ENCODE measurements around the gene RSAD2. TPM values are rescaled to one million over a fixed set of nuclear protein-coding genes. Genes with fewer than 3 reads are reported as not detected.

RSAD2 gene
- total and polyA plus RNA-seq, 7 donors, result 0.95 to 3.1 (median 2.3) TPM

DNA sequence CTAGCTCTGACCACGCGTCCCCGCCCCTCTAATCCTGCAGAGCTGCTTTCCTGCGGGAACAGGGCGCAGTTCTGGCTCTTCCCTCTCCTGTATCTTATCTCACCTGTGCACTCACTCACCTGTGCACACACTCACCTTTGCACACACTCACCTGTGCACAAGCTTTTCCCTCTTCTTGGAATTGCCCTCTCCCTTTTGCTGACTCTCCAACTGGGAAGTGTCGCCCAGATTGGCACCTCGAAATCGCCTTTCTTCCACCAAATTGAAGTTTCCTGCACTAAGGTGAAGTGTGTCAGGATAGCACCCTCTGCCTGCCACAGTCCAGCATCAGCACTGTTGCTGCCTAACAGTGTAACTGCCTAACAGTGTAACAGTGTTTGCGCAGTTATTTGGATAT, 11.3 kb upstream of the RSAD2 start:
- peak; percentile 34 for TF ChIP-seq CTCF (IDR thresholded peaks at IDR 0.05)
- intact Hi-C loops (cut with DNase I), result no loop called here

GRCh38 chr2:6866982-6867381, 10.6 kb upstream of the RSAD2 start:
- DNase-seq (no peak), ATAC-seq (no peak)
- H3K4me1 ChIP-seq, result peaks cover 8% of the 10 kb centered on the region
- no peaks in the 10 kb centered on the region for H3K9me3 ChIP-seq
- H3K27ac ChIP-seq, result no peak overlapping the region
- no peaks in the 10 kb centered on the region for H3K27me3 ChIP-seq (ENCODE audit: insufficient read depth in 3 of 3, low read length in 2 of 3)
- H3K4me3 ChIP-seq, result no peak overlapping the region
- WGBS, 3 donors, result 82 to 88% (median 83%) methylated on average over 7 of the region's 7 CpGs
- no peak for TF ChIP-seq CTCF (IDR thresholded peaks at IDR 0.05)
- H3K36me3 ChIP-seq (ENCODE audit: insufficient read depth in 1 of 2, low read depth in 1 of 2), result no peaks in the 10 kb centered on the region
- intact Hi-C loops (cut with DNase I), result no loop called here

More for the DNA sequence above, 11.3 kb upstream of the RSAD2 start:
- peak in 2 of 4 donors; percentile 44 to 46 for ATAC-seq
- Histone ChIP-seq H3K36me3 (ENCODE audit: insufficient read depth in 1 of 2, low read depth in 1 of 2) (no peaks in the 10 kb centered on the region), H3K4me1 (peaks cover 8% of the 10 kb centered on the region), H3K27me3 (ENCODE audit: insufficient read depth in 3 of 3, low read length in 2 of 3) (no peaks in the 10 kb centered on the region), H3K9me3 (no peaks in the 10 kb centered on the region), H3K27ac (peak overlapping the region; percentile 68), H3K4me3 (peak overlapping the region; percentile 88)
- DNase-seq, result no peak
- 11 to 15% (median 12%) methylated on average over 9 of the region's 9 CpGs for WGBS, 3 donors

- Histone ChIP-seq H3K27ac (no peak overlapping the region), H3K27me3 (ENCODE audit: insufficient read depth in 3 of 3, low read length in 2 of 3) (no peaks in the 10 kb centered on the region), H3K36me3 (ENCODE audit: insufficient read depth in 1 of 2, low read depth in 1 of 2) (no peaks in the 10 kb centered on the region), H3K4me3 (no peak overlapping the region), H3K4me1 (no peaks in the 10 kb centered on the region), H3K9me3 (no peaks in the 10 kb centered on the region)
- TF ChIP-seq CTCF (IDR thresholded peaks at IDR 0.05), result no peak
- WGBS, 3 donors, result 93 to 94% (median 94%) methylated on average over 2 of the region's 2 CpGs
- intact Hi-C loops (cut with DNase I), result no loop called here
- DNase-seq, result no peak
- no peak for ATAC-seq
Measured at GRCh38 chr2:6872394-6872793, 5.2 kb upstream of the RSAD2 start.

- Histone ChIP-seq H3K4me1 (peaks cover 5% of the 10 kb centered on the region), H3K4me3 (no peak overlapping the region), H3K27ac (no peak overlapping the region), H3K9me3 (no peaks in the 10 kb centered on the region), H3K27me3 (ENCODE audit: insufficient read depth in 3 of 3, low read length in 2 of 3) (no peaks in the 10 kb centered on the region), H3K36me3 (ENCODE audit: insufficient read depth in 1 of 2, low read depth in 1 of 2) (no peaks in the 10 kb centered on the region)
- DNase-seq, result no peak
- no peak for TF ChIP-seq CTCF (IDR thresholded peaks at IDR 0.05)
- intact Hi-C loops (cut with DNase I), result no loop called here
- WGBS, 3 donors, result 96 to 100% (median 98%) methylated on average over 3 of the region's 3 CpGs
- no peak for ATAC-seq
Measured at GRCh38 chr2:6874032-6874431, 3.5 kb upstream of the RSAD2 start.

DNA sequence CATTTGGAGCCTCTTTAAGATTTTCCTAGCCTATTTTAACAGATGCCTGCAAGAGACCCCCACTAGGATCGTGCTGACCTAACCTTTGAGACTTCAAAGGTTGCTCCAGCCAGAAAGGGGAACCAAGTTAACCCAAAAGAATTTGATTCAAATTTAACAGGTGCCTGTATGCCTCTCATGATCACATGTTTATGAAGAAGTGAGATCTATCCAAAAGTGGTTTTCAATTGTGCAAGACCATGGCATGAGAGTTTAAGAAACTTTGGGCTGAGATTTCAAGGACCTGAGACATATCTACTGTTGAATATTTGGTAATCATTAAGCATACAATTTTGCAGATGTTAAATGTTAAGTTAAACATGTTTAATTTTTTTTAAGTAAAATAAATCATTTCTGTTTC, 1.3 kb upstream of the RSAD2 start:
- no peak for ATAC-seq
- Histone ChIP-seq H3K27ac (no peak overlapping the region), H3K36me3 (ENCODE audit: insufficient read depth in 1 of 2, low read depth in 1 of 2) (no peaks in the 10 kb centered on the region), H3K9me3 (no peaks in the 10 kb centered on the region), H3K27me3 (ENCODE audit: insufficient read depth in 3 of 3, low read length in 2 of 3) (no peaks in the 10 kb centered on the region), H3K4me1 (peaks cover 7% of the 10 kb centered on the region), H3K4me3 (no peak overlapping the region)
- 77 to 91% (median 90%) methylated on average over 1 of the region's 1 CpG for WGBS, 3 donors
- intact Hi-C loops (cut with DNase I), result no loop called here
- no peak for DNase-seq
- no peak for TF ChIP-seq CTCF (IDR thresholded peaks at IDR 0.05)

Data from psoas muscle (tissue), 8 donors.